CD4-positive, alpha-beta T cell treated with Interleukin-1 beta for 1 hour (primary cell): Measurements from ENCODE around the gene ICOS.
"Not testable (repeated sequence)": the region's sequence is repeated elsewhere in the genome, so short reads cannot be mapped to it uniquely, and the experiment has no call there.

ENCODE experiments used
- DNase-seq, 2 donors: peaks; one replicate each; pipeline ENCODE4 v3.0.0-alpha.2; 2020 to 2022

Gene ICOS

DNA sequence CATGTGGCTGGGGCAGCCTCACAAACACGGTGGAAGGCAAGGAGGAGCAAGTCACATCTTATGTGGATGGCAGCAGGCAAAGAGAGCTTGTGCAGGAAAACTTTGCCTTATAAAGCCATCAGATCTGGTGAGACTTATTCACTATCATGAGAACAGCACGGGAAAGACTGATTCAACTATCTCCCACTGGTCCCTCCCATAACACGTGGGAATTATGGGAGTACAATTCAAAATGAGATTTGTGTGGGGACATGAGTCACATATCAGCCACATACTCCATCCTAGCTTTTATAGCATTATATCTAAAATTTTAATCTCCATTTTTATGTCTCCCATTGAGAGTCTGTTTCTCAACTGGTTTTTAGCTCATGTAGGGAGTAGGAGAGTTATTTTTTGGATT lies 45.7 kb downstream of the ICOS start:
- DNase-seq, result no peak

- DNase-seq, result no peak
These were observed 46.6 kb downstream of the ICOS start for GRCh38 chr2:203983064-203983715.

GRCh38 chr2:203985978-203986377 lies 49.4 kb downstream of the ICOS start:
- not testable (repeated sequence) for DNase-seq

DNA sequence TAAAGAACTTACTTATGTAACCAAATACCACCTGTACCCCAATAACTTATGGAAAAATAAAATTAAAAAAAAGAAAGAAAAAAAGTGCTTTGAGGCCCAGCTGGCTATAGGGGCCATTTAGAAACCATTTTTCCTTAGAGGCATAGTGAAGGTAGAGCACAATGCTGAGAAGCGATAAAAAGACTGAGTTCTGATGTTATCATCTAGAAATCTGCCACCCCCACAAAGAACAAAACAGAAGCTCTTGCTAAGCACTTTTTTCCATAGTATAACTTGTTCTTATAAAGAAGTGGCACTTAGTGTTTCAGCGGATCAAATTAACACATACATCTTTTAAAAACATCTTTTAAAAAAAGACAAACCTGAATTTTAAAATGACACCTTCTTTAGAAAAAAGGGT lies 51.4 kb downstream of the ICOS start:
- no peak for DNase-seq

DNA sequence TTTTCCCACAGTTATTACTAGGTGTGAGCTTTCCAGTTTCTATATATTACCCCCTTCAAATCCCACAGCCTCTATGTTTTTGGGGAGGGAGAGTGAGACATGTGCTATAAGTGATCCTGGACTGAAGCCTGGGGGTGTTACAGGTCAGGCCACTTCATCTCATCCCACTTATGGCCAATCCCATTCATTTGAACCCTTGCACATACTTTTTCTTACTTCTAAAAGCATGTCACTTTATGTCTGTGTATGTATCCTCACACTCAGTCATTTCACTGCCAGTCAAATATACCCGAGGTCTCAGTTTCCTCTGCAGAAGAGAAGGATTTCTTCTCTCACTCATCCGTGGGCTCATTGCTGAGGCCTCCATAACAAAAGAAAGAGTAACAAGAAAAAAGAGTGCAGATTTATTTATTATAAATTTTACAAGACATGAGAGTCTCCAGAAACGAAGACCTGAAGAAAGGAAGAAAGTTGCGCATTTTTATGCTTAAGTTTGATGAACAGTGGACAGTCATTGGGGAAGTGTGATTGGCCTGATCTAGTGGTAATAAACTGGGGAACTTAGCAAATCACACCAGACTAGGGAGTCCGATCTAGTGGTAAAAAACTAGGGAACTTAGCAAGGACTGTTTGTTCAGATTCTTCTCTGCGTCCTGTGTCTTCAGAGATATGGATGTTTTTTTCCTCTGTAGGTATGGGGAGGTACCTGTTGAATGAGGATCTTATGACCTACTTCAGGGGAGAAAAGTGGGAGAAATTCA lies 52.1 kb downstream of the ICOS start:
- no peak for DNase-seq

DNA sequence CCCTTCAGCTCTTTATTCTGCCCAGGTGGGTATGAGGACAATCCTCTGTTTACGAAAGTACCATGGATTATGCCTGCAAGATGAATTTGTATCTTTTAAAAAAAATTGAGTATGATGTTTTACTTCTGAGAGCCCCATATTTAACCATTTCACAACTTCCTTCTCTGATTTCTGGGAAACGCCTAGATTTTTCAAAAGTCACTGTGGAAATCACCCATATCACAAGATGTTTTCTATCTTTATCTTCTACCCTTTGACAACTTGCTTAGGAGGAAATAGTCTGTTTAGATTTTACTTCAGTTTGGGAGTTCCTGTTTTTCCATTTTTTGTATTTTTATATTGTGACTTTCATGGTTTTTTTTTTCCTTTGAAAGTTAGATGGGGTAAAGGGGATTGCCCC lies 53.0 kb downstream of the ICOS start:
- no peak for DNase-seq

DNA sequence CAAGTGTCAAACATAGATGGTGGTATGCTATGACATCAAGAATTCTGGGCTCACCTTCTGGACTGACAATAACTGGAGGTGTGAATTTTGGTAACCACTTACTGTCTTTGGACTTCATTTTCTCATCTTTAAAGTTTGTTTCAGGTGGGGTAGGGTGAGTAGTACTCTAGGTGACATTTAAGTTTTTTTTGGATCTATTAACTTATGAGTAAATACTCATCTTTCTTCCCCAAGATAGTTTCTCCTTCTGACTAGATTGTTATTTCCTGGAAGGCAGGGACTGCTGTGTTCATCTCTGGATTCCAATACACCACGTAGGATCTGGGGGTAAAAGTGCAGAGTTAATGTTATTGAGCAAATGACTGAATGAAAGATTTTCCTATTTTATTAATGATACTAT lies 55.9 kb downstream of the ICOS start:
- DNase-seq, result no peak

DNA sequence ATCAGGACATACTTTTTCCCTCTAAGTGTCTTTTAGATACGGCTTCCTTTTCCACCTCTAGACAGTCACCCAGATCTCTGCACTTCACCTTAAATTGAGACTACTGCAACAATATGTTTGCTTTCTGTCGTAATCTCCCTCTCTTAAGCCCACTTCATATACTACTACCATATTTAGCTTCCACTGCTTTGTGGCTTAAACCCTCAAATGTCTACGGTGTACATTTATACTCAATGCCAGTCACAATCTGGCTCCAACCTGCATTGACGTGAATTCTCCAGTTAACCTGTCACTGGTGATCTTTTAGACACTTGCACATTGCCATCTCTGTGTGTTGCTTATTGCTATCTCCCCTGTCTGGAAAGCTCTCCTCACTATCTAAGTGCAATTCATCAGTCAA lies 56.4 kb downstream of the ICOS start:
- no peak for DNase-seq

GRCh38 chr2:203993560-203993959 lies 57.0 kb downstream of the ICOS start:
- DNase-seq, result peak in 1 of 2 donors; percentile 35

GRCh38 chr2:203994735-203995134 lies 58.2 kb downstream of the ICOS start:
- peak in 1 of 2 donors; percentile 35 for DNase-seq

DNA sequence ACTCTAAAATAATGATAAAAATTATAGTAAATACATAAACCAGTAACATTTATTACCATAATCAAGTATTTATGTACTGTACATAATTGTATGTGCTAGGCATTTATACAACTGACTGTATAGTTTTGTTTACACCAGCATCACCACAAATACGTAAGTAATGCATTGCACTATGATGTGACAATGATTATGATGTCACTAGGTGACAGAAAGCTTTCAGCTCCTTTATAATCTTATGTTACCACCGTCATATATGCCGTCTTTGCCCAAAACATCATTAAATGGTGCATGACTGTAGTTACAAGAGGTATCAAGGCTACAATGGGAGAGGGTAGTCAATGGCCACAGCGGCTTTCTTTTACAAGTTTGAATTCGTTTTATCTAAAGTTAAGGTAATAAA lies 60.1 kb downstream of the ICOS start:
- no peak for DNase-seq

DNA sequence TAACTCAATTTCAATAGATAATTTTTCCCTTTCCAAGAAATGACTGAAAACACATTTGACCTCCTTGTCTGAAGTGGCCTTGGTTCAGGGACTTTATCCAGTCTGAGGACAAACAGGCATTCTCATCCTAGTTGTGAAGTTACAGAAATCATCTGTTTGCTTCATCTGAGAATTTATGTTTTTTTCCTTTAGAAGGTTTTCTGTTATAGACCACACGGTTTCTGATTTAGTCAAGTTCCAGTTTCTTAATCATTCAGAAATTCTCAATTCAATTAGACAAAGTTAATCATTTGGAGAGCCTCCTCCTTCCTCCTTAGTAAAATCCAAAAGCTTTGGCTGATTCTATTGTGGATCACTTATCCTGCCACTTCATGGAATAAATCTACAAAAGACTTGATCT lies 60.9 kb downstream of the ICOS start:
- DNase-seq, result no peak

GRCh38 chr2:203997980-203998809 lies 61.6 kb downstream of the ICOS start:
- no peak for DNase-seq

- no peak for DNase-seq
These were observed 63.3 kb downstream of the ICOS start for GRCh38 chr2:203999835-204000234.

GRCh38 chr2:204000446-204000845 lies 63.9 kb downstream of the ICOS start:
- peak in 1 of 2 donors; percentile 27 for DNase-seq

- no peak for DNase-seq
These were observed 66.9 kb downstream of the ICOS start for GRCh38 chr2:204003276-204003990.

GRCh38 chr2:204004912-204005311 lies 68.3 kb downstream of the ICOS start:
- DNase-seq, result no peak

DNA sequence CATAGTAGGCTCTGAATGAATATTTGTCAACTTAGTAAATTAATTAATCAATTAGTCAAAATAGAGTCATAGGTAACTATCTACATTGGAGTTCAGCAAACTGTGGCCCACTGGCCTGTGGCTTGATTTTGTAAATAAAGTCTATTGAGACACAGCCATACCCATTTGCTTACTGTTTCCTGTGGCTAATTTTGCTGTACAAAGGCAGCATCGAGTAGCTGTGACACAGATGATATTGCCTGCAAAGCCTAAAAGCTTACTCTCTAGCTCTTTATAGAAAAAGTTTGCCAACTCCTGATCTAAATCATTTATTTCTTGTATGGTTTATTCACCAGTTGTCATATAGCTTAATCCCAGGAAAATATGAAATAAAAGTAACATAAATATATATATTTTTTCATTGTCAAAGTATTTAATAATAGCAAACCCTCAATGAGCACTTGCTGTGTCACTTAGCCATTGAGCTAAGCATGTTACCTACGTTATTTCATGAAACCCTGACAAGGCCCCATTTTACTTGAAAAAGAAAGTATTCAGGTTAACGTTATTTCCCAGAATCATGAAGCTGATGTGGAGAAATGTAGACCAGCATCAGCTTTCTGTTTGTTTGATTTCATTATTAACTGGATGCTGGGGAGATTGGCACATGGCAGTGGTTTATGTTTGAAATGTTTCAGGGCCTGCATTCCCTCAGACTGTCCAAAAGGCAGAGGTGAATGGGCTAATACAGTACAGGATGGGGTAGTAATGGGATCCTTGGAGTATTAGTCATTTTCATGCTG lies 69.6 kb downstream of the ICOS start:
- DNase-seq, result no peak

- DNase-seq, result no peak
These were observed 71.8 kb downstream of the ICOS start for GRCh38 chr2:204008352-204008751.

- no peak for DNase-seq
These were observed 74.3 kb downstream of the ICOS start for GRCh38 chr2:204010628-204011560.
